NCI-H446 treated with DMSO at 0.1 percent for 48 hours (cell line): ENCODE measurements around the gene TMEM120B.
"Not testable (repeated sequence)": the region's sequence is repeated elsewhere in the genome, so short reads cannot be mapped to it uniquely, and the experiment has no call there.

ENCODE experiments used
- DNase-seq: peaks from one replicate; lab custom pipeline; 2025; lab: John Stamatoyannopoulos, UW

The TMEM120B gene

DNA sequence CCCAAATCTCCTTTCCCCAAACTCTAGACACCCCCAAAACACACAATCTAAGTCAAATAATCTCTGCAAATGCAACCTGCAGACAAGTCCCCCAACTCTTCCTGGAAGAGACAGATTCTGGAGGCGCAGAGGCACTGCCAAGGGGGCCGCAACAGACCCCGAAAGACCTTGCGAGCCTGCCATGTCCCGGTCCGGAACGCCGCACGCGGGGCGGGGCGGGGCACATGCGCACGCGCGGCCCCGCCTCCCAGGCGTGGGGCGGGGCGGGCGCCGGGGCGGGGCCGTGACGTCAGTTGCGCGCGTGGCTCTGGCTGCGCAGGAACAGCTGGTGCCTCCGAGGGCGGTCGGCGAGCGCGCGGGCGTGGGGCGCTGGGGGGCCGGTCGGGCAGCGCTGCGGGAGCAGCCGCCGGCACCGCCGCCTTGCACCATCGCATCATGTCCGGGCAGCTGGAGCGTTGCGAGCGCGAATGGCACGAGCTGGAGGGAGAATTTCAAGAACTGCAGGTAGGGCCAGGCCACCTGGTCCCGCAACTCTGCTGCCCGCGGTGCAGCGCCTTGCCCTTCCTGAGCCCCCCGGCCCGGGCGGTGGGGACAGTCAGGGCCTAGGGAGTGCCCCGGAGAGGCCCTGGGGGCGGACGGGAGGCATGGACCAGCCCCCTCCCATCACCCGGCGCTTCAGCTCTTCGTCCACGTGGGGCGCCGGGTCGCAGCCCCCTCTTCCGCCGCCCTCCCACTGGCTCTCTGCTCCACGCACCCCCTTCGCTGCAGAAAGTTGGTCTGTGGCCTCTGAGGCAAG lies at the start of gene TMEM120B:
TMEM120B (plus strand) TSS at position 292 of the 796 bp plus-strand sequence; CDS start at position 436, 144 bp downstream.
- peak; percentile 34 for DNase-seq

DNA sequence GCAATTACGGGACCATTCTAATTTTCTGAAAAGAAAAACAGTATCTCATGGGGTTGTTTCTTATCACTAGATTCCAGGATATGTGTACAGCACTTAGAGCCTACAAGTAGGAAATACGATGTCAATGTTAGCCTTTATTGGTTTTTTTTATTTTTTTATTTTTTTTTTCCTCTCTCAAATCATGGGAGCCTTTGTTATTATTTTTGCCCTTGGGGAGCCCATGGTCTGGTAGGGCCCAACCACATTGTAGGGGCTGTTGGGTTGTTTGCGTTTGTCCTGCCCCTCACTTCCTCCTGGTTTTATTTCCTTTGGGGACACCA lies 49.0 kb upstream of the TMEM120B start:
- DNase-seq = no peak

DNA sequence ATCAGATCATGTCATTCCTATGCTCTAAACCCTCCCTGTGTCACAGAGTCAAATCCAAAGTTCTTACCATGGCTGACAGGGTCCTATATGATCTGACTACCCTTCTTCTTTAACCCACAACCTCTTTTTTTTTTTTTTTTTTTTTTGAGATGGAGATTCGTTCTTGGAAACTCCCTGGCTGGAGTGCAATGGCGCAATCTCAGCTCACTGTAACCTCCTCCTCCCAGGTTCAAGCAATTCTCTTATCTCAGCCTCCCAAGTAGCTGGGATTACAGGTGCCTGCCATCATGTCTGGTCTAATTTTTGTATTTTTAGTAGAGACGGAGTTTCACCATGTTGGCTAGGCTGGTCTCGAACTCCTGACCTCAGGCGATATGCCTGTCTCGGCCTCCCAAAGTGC lies 45.7 kb upstream of the TMEM120B start:
- not testable (repeated sequence) for DNase-seq

DNA sequence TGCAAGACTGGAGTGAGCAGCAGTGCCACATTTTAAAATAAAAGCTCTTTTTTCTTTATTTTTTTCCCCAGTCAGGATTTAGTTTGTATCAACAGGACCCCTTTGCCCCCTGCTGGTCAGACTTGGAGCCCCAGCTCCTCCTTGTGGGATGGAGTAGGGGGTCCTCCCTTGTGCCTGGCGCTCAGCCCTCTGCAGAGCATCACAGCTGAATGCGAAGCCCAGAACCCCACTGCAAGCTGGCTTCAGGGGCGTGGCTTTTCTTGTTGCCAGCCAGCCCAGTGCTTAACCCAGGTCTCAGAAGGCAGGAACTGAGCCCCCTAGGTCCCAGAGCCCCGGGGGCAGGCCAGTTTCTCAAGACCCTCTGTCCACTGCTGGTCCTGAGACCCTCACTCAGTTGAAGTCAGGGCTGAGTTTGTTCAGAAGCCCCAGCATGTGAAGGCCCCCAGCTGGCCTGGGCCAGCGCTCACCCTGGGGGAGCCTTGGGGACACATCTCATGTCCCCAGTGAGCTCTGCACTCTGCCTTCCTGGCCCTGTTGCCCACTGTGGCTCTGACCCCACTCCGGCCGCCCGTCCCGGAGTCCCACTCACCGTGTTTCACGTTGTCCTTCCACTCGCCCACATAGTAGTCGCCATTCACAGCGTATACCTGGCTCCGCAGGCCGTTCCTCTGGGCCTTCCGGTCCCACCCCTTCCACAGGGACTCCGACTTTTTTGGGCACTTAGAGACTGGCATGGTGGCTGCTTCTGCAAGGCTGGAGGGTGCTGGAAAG lies 43.6 kb upstream of the TMEM120B start:
- no peak for DNase-seq

DNA sequence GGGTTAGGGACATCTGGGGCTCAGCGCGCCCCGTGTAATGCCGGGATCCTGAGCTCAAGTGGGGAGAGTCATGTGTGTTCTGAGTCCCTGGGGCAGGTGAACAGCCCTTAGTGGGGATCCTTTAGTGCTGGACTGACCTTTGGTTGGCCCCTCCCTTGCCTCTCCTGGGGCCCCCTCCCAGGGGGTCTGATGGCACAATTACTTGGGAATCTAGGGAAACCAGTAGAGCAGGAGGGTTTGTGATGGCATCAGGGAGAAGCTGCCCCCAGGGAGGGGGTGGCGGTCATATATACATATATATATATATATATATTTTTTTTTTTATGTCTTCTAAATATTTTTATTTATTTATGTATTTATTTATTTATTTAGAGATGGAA lies 43.0 kb upstream of the TMEM120B start, which contains the start of gene MORN3:
MORN3 (minus strand) TSS at position 134 of the 380 bp plus-strand sequence. CDS start 171 bp downstream, outside the sequence.
- DNase-seq = no peak

DNA sequence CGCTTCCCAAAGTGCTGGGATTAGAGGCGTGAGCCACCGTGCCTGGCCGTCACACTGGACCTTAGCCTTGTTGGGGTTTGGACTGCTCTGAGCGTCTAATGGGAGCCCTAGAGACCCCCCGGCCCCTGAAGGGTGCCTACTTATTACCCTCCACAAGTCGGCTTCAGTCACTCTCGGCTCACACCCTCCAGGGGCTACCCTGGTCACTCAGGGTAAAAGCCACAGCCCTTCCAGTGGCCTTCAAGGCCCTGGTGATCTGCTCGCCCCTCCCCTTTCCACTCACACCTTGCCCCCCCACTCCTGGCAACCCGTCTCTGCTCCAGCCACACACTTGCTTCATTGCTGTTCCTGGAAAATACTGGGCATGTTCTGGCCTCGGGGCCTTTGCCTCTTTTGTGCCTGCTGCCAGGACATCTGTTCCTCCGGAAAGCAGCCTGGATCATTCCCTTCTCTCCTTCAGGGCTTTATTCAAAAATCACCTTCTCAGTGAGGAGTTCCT lies 39.5 kb upstream of the TMEM120B start:
- DNase-seq = peak; percentile 41

DNA sequence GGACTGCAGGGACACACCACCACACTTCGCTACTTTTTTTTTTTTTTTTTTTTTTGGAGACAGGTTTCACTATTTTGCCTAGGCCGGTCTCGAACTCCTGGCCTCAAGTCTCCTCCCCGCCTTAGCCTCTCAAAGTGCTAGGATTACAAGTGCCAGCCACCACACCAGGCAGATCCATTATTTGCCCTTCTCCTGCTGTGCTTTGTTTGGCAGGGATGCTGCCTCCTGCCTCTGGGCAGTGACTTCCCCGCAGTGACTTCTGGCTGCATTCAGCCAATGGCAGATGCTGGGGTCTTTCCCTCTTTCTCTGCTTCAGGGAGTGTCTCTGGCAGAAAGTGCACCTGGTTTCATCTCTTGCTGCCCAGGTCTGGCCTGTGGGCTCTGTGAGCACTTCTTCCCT lies 36.4 kb upstream of the TMEM120B start:
- DNase-seq = peak; percentile 38

DNA sequence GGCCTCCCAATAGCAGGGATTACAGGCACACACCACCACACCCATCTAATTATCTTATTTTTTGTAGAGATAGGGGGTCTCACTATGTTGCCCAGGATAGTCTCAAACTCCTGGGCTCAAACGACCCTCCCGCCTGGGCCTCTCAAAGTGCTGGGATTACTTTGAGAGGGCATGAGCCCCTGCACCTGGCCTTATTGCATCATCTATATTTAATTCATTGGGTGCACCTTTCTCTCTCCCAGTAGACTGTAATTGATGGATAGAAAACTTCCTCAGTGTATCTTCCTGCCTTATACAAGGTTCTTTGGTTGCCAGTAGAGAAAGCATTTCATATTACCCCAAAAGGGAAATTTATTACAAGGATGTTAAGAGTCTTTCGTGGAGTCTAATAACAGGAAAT lies 34.2 kb upstream of the TMEM120B start:
- DNase-seq = no peak

DNA sequence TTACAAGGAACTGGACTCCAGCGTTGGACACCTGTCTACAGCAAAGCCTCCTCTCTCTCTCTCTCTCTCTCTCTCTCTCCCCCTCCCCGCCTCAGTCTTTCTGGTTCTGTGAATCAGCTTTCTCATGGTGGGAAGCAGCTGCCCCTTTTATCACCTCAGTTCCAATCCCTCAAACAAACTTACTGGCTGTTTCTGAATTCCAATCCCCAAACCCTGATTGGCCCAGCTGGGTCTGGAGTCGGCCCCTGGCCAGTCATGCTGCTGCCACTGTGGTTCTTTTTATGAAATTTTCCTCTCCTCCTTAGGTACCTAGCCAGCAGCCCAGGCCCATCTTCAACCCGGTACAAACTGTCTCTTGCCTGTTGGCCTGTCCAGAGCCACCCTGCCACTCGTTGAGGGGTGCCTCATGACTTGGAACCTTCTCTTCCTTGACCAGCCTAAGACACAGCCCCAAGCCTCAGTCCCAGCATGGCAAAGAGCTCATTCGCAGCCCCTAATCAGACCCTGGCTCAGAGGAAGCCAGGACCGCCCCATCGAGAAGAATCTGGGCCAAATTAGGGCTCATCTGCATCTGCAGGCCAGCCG lies 33.7 kb upstream of the TMEM120B start:
- DNase-seq = no peak

DNA sequence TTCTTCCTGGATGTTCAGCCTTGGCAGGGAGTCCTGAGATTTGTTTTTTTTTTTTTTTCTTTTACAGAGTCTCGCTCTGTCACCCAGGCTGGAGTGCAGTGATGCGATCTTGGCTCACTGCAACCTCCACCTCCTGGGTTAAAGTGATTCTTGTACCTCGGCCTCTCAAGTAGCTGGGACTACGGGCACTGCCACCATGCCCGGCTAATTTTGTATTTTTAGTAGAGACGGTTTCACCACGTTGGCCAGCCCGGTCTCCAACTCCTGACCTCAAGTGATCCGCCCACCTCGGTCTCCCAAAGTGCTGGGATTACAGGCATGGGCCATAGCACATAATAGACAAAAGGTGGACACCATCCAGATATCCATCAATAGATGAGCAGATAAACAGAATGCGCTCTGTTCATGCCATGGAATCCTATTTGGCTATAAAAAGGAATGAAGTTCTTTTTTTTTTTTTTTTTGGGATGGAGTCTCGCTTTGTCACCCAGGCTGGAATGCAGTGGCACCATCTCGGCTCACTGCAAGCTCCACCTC lies 32.8 kb upstream of the TMEM120B start:
- not testable (repeated sequence) for DNase-seq

DNA sequence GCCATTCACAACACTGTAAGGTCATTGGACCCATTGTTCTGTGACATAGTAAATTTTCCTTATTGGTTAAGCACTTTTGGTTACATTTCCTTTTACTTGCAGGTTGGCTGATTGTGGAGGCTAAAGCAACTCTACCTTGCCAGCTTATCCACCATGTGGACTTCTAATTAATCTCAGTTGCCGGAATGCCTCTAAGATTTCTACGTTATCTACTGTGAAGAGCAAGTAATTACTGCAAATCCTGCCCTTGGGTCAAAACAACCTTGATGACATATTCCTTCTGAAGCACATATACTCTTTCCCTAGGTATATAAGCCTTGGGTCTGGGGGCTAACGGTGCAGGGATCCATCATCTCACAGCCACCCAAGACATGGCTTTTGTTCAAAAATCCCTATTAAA lies 23.6 kb upstream of the TMEM120B start:
- DNase-seq = no peak

DNA sequence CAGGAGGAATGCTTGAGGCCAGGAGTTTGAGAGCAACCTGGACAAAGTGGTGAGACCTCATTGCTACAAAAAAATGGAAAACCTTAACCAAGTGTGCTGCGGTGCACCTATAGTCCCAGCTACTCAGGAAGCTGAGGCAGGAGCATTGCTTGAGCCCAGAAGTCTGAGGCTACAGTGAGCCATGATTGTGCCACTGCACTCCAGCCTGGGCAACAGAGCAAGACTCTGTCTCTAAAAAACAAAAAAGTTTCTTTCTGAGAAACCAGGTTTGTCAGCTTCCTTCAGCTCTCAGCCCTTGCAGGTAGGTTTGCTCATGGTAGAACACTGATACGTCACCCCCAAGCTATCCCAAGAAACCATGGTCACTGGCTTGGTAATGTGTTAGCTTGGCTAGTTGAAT lies 23.1 kb upstream of the TMEM120B start:
- DNase-seq = no peak

DNA sequence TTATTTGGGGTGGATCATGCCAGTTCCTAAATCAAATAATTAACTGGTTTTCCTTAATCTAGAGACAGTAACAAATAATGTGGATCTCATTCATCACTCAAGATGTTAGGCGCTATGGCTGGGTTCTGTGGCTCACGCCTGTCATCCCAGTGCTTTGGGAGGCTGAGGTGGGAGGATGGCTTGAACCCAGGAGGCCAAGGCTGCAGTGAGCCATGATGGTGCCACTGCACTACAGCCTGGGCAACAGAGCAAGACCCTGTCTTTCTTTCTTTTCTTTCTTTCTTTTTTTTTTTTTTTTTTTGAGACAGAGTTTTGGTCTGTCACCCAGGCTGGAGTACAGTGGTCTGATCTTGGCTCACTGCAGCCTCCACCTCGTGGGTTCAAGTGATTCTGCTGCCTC lies 19.8 kb upstream of the TMEM120B start:
- not testable (repeated sequence) for DNase-seq

DNA sequence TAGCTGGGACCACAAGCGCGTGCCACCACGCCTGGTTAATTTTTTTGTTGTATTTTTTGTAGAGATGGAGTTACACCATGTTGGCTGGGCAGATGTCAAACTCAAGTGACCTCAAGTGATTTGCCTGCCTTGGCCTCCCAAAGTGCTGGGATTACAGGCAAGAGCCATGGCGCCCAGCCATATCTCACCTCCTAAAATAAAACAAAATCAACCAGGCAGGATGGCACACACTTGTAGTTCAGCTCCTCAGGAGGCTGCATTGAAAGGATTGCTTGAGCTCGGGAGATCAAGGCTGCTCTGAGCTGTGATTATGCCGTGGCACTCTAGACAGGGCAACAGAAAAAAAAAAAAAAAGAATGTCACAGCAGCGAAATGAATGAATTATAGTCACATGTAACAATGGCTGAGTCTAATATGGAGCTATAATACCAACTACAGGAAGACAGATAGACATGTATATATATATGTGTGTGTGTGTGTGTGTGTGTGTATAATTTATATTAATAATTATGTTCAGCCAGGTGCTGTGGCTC lies 19.3 kb upstream of the TMEM120B start:
- no peak for DNase-seq

DNA sequence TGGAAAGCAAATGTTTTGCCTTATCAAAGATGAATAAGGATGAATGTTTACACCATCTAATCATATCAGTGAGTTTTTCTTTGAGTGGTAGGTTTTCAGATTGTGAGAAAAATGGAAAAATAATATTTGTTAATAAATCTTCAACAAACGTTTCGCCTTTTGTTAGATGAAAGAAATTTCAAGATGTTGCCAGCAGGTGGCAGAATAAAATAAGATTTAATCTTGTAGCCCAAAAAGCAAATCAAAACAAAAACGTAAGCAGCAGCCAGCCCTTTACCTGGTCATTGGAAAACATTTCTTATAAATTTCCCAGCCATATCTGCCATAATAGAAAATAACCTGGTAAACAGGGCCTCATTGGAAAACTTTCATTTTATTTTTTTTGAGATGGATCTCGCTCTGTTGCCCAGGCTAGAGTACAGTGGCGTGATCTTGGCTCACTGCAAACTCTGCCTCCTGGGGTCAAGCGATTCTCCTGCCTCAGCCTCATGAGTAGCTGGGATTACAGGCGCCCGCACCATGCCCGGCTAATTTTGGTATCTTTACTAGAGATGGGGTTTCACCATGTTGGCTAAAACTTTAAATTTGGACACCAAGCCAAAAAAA lies 15.4 kb upstream of the TMEM120B start:
- DNase-seq = no peak

DNA sequence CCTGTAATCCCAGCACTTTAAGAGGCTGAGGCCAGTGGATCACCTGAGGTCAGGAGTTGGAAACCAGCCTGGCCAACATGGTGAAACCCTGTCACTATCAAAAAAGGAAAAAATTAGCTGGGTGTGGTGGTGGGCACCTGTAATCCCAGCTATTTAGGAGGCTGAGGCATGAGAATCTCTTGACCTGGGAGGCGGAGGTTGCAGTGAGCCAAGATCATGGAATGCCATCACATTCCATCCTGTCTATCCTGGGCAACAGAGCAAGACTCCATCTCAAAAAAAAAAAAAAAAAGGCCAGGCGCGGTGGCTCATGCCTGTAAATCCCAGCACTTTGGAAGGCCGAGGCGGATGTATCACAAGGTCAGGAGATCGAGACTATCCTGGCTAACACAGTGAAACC lies 14.7 kb upstream of the TMEM120B start:
- not testable (repeated sequence) for DNase-seq

DNA sequence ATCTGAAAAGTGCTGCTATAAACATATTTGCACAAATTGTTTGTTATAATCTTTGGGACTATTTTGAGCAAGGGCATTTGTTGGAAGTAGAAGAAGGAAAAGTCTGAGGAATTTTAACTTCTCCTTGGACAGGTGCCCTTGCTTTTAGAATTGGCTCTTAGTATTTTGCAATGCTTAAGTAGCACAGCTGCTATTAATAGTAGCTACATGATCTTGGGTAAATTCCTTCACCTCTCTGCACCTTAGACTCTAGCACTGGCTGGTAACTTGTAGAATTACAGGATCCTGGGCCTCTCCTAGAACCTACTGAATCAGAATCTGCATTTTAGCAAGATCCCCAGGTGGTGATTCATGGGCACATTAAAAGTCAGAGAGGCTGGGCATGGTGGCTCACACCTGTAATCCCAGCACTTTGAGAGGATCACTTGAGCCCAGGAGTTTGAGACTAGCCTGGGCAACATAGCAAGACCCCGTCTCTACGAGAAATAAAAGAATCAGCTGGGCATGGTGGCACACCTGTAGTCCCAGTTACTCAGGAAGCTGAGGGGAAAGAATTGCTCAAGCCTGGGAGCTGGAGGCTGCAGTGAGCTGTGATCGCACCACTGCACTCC lies 10.8 kb upstream of the TMEM120B start:
- DNase-seq = no peak

DNA sequence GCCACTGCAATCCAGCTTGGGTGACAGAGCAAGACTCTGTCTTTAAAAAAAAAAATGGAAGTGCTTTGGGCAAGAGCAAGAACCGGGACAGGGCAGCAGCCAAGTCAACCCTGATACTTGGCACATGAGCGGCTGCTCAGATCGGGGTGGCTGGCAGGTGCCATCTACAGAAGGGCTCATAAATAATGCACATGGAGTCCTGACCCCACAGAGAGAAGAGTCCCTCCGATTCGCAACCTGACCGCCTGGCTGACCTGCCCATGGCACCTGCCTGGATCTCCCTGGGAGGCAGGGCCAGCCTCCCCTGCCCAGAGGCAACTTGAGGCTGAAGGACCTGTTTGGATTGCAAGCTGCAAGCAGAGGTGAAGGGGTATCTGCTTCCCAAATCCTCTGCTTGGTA lies 9.6 kb upstream of the TMEM120B start:
- DNase-seq = no peak

DNA sequence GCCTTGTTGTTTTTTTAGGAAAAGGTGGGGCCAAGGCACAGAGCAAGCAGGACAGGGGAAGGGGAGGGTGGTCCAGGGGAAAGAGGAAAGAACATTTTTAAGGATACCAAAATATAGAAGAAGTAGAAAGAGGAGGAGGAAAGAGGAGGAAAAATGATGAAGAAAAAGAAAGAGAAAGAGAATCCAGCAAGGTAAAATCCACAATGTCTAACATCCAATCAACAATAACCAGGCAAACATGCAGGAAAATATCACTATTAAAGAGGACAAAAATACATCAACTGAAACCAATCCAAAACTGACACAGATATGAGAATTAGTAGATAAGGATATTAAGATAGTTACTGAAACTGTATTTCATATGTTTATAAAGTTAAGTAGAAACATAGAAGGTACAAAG lies 7.0 kb upstream of the TMEM120B start:
- DNase-seq = no peak

DNA sequence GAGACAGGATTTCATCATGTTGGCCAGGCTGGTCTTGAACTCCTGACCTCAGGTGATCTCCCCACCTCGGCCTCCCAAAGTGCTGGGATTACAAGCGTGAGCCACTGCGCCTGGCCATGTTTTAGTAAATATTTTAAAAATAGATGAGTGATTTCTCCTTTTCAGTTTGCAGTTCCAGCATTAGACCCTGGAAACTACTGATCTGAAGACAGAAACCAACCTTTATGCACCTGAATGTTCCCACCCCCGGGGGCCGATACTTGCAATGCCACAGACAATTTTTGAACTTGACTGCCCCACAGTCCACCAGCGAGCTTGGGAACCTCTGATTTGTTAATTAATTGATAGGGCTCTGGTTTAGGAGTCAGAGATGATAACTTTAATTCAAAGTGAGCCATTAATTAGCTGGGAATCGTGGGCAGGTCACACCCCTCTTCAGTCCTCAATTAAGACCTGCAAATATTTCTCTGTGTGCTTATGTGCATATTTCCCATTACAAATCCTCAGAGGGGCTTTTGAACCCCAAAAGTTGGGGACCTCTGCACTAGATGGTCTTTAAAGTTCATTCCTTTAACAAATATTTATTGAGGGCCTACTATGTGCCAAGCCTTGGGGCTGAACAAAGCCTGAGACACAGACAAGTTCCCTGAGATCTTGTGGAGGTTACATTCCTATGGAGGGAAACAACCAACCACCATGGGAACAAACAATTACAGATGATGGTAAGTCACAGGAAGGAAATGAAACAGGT lies 4.1 kb upstream of the TMEM120B start:
- no peak for DNase-seq

DNA sequence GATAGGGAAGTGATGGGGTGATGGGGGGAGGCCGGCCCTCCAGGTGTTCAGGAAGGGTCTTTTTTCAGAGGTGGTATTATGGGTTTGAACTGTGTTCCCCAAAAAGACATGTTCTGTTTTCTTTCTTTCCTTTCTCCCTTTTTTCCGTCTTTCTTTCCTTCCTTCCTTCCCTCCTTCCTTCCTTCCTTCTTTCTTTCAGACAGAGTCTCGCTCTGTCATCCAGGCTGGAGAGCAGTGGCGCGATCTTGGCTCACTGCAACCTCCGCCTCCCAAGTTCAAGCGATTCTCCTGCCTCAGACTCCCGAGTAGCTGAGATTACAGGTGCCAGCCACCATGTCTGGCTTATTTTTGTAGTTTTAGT lies 3.5 kb upstream of the TMEM120B start:
- DNase-seq = not testable (repeated sequence)
